ENCODE measurements around the gene SNRNP35. TPM values are rescaled to one million over a fixed set of nuclear protein-coding genes. Genes with fewer than 3 reads are reported as not detected.

The SNRNP35 gene
- total RNA-seq, 1 donor from 2014 or later = 11.5 TPM

- no peaks in the 10 kb centered on the region for H4K20me1 ChIP-seq (ENCODE audit: insufficient read depth, low read length)
- H3K27ac ChIP-seq (ENCODE audit: low read depth, low read length) = no peak overlapping the region
- no peaks in the 10 kb centered on the region for H3K4me1 ChIP-seq (ENCODE audit: insufficient read depth, low read length)
- peaks cover 7% of the 10 kb centered on the region for H3K27me3 Mint-ChIP-seq (ENCODE audit: low read depth, unreplicated experiment)
- H3K9me3 ChIP-seq (ENCODE audit: insufficient read depth, low read depth, low read length) = no peaks in the 10 kb centered on the region
- no peaks in the 10 kb centered on the region for H3K36me3 ChIP-seq (ENCODE audit: insufficient read depth, low read length)
- TF ChIP-seq CTCF (IDR thresholded peaks at IDR 0.05; ENCODE audit: insufficient read depth, low read depth, low read length) = no peak
- no peak for TF ChIP-seq EZH2 (IDR thresholded peaks at IDR 0.05; ENCODE audit: insufficient read depth, low read length)
- peak overlapping the region; percentile 40 for H3K4me2 ChIP-seq (ENCODE audit: low read length)
- H3K4me3 Mint-ChIP-seq (ENCODE audit: unreplicated experiment) = no peak overlapping the region
- H3K9ac ChIP-seq (ENCODE audit: low read length) = no peak overlapping the region
- no peak overlapping the region for H3K27ac Mint-ChIP-seq (ENCODE audit: unreplicated experiment)
- DNase-seq (ENCODE audit: low read depth) = no peak
- no peak for FAIRE-seq
- peaks cover 6% of the 10 kb centered on the region for H3K4me1 Mint-ChIP-seq (ENCODE audit: low read depth, unreplicated experiment)
- H3K79me2 ChIP-seq (ENCODE audit: insufficient read depth, low read length) = no peaks in the 10 kb centered on the region
- no peak overlapping the region for H2AFZ ChIP-seq (ENCODE audit: low read depth, low read length)
- no peaks in the 10 kb centered on the region for H3K36me3 Mint-ChIP-seq (ENCODE audit: low read depth, unreplicated experiment)
- no peak overlapping the region for H3K4me3 ChIP-seq (ENCODE audit: insufficient read depth, low read depth, low read length)
- peaks cover 3% of the 10 kb centered on the region for H3K9me3 Mint-ChIP-seq (ENCODE audit: unreplicated experiment)
- no peaks in the 10 kb centered on the region for H3K27me3 ChIP-seq (ENCODE audit: insufficient read depth, low read length)
Observed at GRCh38 chr12:123446333-123446713, 11.6 kb upstream of the SNRNP35 start.

- Histone ChIP-seq H3K79me2 (ENCODE audit: insufficient read depth, low read length) (no peaks in the 10 kb centered on the region), H3K4me3 (ENCODE audit: insufficient read depth, low read depth, low read length) (no peak overlapping the region), H3K4me2 (ENCODE audit: low read length) (no peak overlapping the region), H3K9ac (ENCODE audit: low read length) (no peak overlapping the region), H2AFZ (ENCODE audit: low read depth, low read length) (no peak overlapping the region), H3K9me3 (ENCODE audit: insufficient read depth, low read depth, low read length) (no peaks in the 10 kb centered on the region), H3K36me3 (ENCODE audit: insufficient read depth, low read length) (no peaks in the 10 kb centered on the region), H4K20me1 (ENCODE audit: insufficient read depth, low read length) (no peaks in the 10 kb centered on the region), H3K27ac (ENCODE audit: low read depth, low read length) (no peak overlapping the region), H3K4me1 (ENCODE audit: insufficient read depth, low read length) (no peaks in the 10 kb centered on the region), H3K27me3 (ENCODE audit: insufficient read depth, low read length) (no peaks in the 10 kb centered on the region)
- Mint-ChIP-seq H3K9me3 (ENCODE audit: unreplicated experiment) (no peaks in the 10 kb centered on the region), H3K36me3 (ENCODE audit: low read depth, unreplicated experiment) (no peaks in the 10 kb centered on the region), H3K27me3 (ENCODE audit: low read depth, unreplicated experiment) (no peaks in the 10 kb centered on the region), H3K4me1 (ENCODE audit: low read depth, unreplicated experiment) (peaks cover 6% of the 10 kb centered on the region), H3K27ac (ENCODE audit: unreplicated experiment) (no peak overlapping the region), H3K4me3 (ENCODE audit: unreplicated experiment) (no peak overlapping the region)
- DNase-seq (ENCODE audit: low read depth) = no peak
- no peak for FAIRE-seq
- TF ChIP-seq EZH2 (IDR thresholded peaks at IDR 0.05; ENCODE audit: insufficient read depth, low read length) (no peak), CTCF (IDR thresholded peaks at IDR 0.05; ENCODE audit: insufficient read depth, low read depth, low read length) (no peak)
Observed at GRCh38 chr12:123449249-123449733, 8.6 kb upstream of the SNRNP35 start.

GRCh38 chr12:123449856-123450255 lies 8.1 kb upstream of the SNRNP35 start:
- H3K36me3 ChIP-seq (ENCODE audit: insufficient read depth, low read length) = no peaks in the 10 kb centered on the region
- H3K4me2 ChIP-seq (ENCODE audit: low read length) = no peak overlapping the region
- Mint-ChIP-seq H3K4me3 (ENCODE audit: unreplicated experiment) (no peak overlapping the region), H3K9me3 (ENCODE audit: unreplicated experiment) (no peaks in the 10 kb centered on the region), H3K4me1 (ENCODE audit: low read depth, unreplicated experiment) (peaks cover 6% of the 10 kb centered on the region), H3K27ac (ENCODE audit: unreplicated experiment) (no peak overlapping the region), H3K36me3 (ENCODE audit: low read depth, unreplicated experiment) (no peaks in the 10 kb centered on the region), H3K27me3 (ENCODE audit: low read depth, unreplicated experiment) (no peaks in the 10 kb centered on the region)
- H2AFZ ChIP-seq (ENCODE audit: low read depth, low read length) = no peak overlapping the region
- H3K79me2 ChIP-seq (ENCODE audit: insufficient read depth, low read length) = no peaks in the 10 kb centered on the region
- H3K4me1 ChIP-seq (ENCODE audit: insufficient read depth, low read length) = no peaks in the 10 kb centered on the region
- no peaks in the 10 kb centered on the region for H3K27me3 ChIP-seq (ENCODE audit: insufficient read depth, low read length)
- H3K4me3 ChIP-seq (ENCODE audit: insufficient read depth, low read depth, low read length) = no peak overlapping the region
- H3K27ac ChIP-seq (ENCODE audit: low read depth, low read length) = no peak overlapping the region
- H3K9ac ChIP-seq (ENCODE audit: low read length) = no peak overlapping the region
- TF ChIP-seq EZH2 (IDR thresholded peaks at IDR 0.05; ENCODE audit: insufficient read depth, low read length) (no peak), CTCF (IDR thresholded peaks at IDR 0.05; ENCODE audit: insufficient read depth, low read depth, low read length) (no peak)
- no peaks in the 10 kb centered on the region for H4K20me1 ChIP-seq (ENCODE audit: insufficient read depth, low read length)
- no peaks in the 10 kb centered on the region for H3K9me3 ChIP-seq (ENCODE audit: insufficient read depth, low read depth, low read length)
- FAIRE-seq (no peak), DNase-seq (ENCODE audit: low read depth) (no peak)

All from astrocyte (in vitro differentiated cells and primary cell).